HepG2 (cell line): Measurements from ENCODE around the gene HDAC5. TPM values are rescaled to one million over a fixed set of nuclear protein-coding genes. Genes with fewer than 3 reads are reported as not detected.
A peak's percentile ranks its signal among the peaks of the same experiment; 100 is the strongest.

ENCODE experiments used
- CBX1 ChIP-seq: IDR thresholded peaks from one replicate; pipeline ENCODE4 v1.6.1; 2016; ENCODE audit warnings: antibody characterized with exemption, low read depth
- NFE2 ChIP-seq: sonication (generic); formaldehyde crosslinking; IDR thresholded peaks from 2 replicates; pipeline ENCODE4 v1.4.0; 2020; ENCODE audit warnings: missing genetic modification reagents
- NR2F1 ChIP-seq, 2 experiments: fragments of 450-650 bp in 1 of 2; formaldehyde crosslinking in 1 of 2; IDR thresholded peaks; 2 replicates each; pipeline versions ENCODE4 v1.5.0 to v1.6.1; 2016 to 2020; ENCODE audit warnings: mild to moderate bottlenecking in 1 of 2, missing compliant biosample characterization in 1 of 2, missing genetic modification reagents in 1 of 2, moderate library complexity in 1 of 2
- PAX8 ChIP-seq: sonication (generic); formaldehyde crosslinking; IDR thresholded peaks from 2 replicates; pipeline ENCODE4 v1.8.0; 2022; ENCODE audit warnings: mild to moderate bottlenecking, missing genetic modification reagents, borderline replicate concordance
- RBM22 ChIP-seq: fragments of 200-400 bp; formaldehyde crosslinking; optimal IDR thresholded peaks from 2 replicates; pipeline ENCODE3; 2017; ENCODE audit warnings: mild to moderate bottlenecking, low read length, moderate library complexity
- REXO4 ChIP-seq: sonication (generic); formaldehyde crosslinking; IDR thresholded peaks from 2 replicates; pipeline ENCODE4 v1.8.0; 2022; ENCODE audit warnings: missing genetic modification reagents, mild to moderate bottlenecking, borderline replicate concordance
- SETDB1 ChIP-seq: sonication (generic); formaldehyde crosslinking; IDR thresholded peaks from 2 replicates; pipeline ENCODE4 v1.5.1; 2020; ENCODE audit warnings: missing genetic modification reagents, mild to moderate bottlenecking, borderline replicate concordance
- SP5 ChIP-seq: IDR thresholded peaks from 2 replicates; pipeline ENCODE4 v1.6.1; 2016; ENCODE audit warnings: low read depth, borderline replicate concordance
- SRSF4 ChIP-seq: fragments of 200-400 bp; formaldehyde crosslinking; IDR thresholded peaks from one replicate; pipeline ENCODE4 v1.6.1; 2018; ENCODE audit warnings: mild to moderate bottlenecking, low read depth, low read length, moderate library complexity; ENCODE audit not compliant: poor library complexity, severe bottlenecking
- ZFX ChIP-seq: sonication (generic); formaldehyde crosslinking; IDR thresholded peaks from 2 replicates; pipeline ENCODE4 v1.4.0; 2020; ENCODE audit warnings: mild to moderate bottlenecking, low read depth, missing genetic modification reagents, moderate library complexity
- ZNF296 ChIP-seq: sonication (generic); formaldehyde crosslinking; conservative IDR thresholded peaks from 2 replicates; pipeline ENCODE4 v1.5.0; 2020; ENCODE audit warnings: mild to moderate bottlenecking, missing genetic modification reagents
- ZNF709 ChIP-seq: sonication (generic); formaldehyde crosslinking; IDR thresholded peaks from 2 replicates; pipeline ENCODE4 v1.5.0; 2020; ENCODE audit warnings: mild to moderate bottlenecking, missing genetic modification reagents
- ZNF75D ChIP-seq: sonication (generic); formaldehyde crosslinking; IDR thresholded peaks from 2 replicates; pipeline ENCODE4 v1.8.1; 2023; ENCODE audit warnings: missing genetic modification reagents, mild to moderate bottlenecking, borderline replicate concordance
- ZNF776 ChIP-seq: sonication (generic); formaldehyde crosslinking; IDR thresholded peaks from 2 replicates; pipeline ENCODE4 v1.4.0; 2020; ENCODE audit warnings: mild to moderate bottlenecking, missing genetic modification reagents
- polyA plus RNA-seq, 8 experiments: library from polyadenylated mRNA; depleted of rRNA in 3 of 8; stranded (reverse) in 7 of 8; unstranded in 1 of 8; fragments of >200 nt; fragmentation: Illumina TruSeq in 4 of 8; extraction: Trizol in 4 of 8; gene quantifications; 2 replicates each; pipeline versions ENCODE4 v1.2.1 to v1.2.3, GENCODE V29; 2011 to 2016; ENCODE audit warnings: low read depth in 4 of 8, missing spikeins in 1 of 8, mixed read lengths in 1 of 8; ENCODE audit not compliant: insufficient read depth in 1 of 8
- total RNA-seq, 5 experiments: library from RNA; depleted of rRNA; stranded (reverse); fragments of >200 nt; fragmentation: Illumina TruSeq; extraction: Trizol; gene quantifications; 2 replicates each; pipeline ENCODE4 v1.2.3, GENCODE V29; 2016; ENCODE audit warnings: low read depth in 1 of 5
- TF ChIP-seq, protein P1 (sequence below): sonication (generic); formaldehyde crosslinking; IDR thresholded peaks from 2 replicates; pipeline ENCODE4 v1.5.0; 2020; ENCODE audit warnings: missing genetic modification reagents, mild to moderate bottlenecking, borderline replicate concordance
- TF ChIP-seq, protein P2 (sequence below): sonication (generic); formaldehyde crosslinking; IDR thresholded peaks from 2 replicates; pipeline ENCODE4 v1.4.0; 2020; ENCODE audit warnings: mild to moderate bottlenecking, missing genetic modification reagents
- TF ChIP-seq, protein P3 (sequence below): sonication (generic); formaldehyde crosslinking; IDR thresholded peaks from 2 replicates; pipeline ENCODE4 v1.8.1; 2022; ENCODE audit warnings: mild to moderate bottlenecking, missing genetic modification reagents
- TF ChIP-seq, protein P4 (sequence below): sonication (generic); formaldehyde crosslinking; IDR thresholded peaks from 2 replicates; pipeline ENCODE4 v1.4.0; 2020; ENCODE audit warnings: missing genetic modification reagents, borderline replicate concordance
- TF ChIP-seq, protein P5 (sequence below): sonication (generic); formaldehyde crosslinking; IDR thresholded peaks from 2 replicates; pipeline ENCODE4 v1.5.1; 2020; ENCODE audit warnings: missing genetic modification reagents, mild to moderate bottlenecking, borderline replicate concordance

The HDAC5 gene
- total and polyA plus RNA-seq, 2 of the 13 experiments (the other 11 are each of a cell fraction or from before 2014, with no cell fraction given) = 46.4 to 85.4 TPM

DNA sequence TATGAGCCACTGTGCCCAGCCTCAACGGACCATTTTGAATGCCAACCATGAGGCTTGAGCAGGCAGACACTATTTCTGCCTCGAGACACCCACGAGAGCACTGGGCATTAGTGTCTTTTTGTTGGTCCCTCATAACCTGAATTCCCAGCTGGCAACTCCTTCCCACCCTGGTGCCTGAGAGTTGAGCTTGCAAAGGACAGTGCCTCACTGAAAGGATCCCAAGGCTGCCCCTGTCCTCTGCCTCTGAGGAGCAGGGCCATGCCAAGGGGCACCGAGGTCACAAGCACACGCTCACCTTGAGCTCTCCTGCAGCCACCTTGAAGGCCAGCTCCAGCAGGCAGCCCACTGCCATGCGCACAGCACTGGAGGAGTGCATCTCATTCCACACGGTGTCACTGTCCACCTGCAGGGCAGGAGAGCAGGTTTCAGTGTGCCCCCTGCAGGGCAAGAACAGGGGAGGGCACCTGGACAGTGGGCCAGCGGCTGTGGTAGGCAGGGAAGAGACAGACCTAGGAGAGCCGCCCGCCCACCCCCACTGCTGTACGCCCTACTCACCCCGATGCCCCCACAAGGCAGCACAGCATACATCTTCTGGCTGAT, 40.1 kb downstream of the HDAC5 start (continued):
- TF ChIP-seq, protein P1, sequence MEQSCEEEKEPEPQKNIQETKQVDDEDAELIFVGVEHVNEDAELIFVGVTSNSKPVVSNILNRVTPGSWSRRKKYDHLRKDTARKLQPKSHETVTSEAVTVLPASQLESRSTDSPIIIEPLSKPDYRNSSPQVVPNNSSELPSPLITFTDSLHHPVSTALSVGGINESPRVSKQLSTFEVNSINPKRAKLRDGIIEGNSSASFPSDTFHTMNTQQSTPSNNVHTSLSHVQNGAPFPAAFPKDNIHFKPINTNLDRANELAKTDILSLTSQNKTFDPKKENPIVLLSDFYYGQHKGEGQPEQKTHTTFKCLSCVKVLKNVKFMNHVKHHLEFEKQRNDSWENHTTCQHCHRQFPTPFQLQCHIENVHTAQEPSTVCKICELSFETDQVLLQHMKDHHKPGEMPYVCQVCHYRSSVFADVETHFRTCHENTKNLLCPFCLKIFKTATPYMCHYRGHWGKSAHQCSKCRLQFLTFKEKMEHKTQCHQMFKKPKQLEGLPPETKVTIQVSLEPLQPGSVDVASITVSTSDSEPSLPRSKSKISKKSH (CRISPR knock-in tag) = no peak
- TF ChIP-seq, protein P2, sequence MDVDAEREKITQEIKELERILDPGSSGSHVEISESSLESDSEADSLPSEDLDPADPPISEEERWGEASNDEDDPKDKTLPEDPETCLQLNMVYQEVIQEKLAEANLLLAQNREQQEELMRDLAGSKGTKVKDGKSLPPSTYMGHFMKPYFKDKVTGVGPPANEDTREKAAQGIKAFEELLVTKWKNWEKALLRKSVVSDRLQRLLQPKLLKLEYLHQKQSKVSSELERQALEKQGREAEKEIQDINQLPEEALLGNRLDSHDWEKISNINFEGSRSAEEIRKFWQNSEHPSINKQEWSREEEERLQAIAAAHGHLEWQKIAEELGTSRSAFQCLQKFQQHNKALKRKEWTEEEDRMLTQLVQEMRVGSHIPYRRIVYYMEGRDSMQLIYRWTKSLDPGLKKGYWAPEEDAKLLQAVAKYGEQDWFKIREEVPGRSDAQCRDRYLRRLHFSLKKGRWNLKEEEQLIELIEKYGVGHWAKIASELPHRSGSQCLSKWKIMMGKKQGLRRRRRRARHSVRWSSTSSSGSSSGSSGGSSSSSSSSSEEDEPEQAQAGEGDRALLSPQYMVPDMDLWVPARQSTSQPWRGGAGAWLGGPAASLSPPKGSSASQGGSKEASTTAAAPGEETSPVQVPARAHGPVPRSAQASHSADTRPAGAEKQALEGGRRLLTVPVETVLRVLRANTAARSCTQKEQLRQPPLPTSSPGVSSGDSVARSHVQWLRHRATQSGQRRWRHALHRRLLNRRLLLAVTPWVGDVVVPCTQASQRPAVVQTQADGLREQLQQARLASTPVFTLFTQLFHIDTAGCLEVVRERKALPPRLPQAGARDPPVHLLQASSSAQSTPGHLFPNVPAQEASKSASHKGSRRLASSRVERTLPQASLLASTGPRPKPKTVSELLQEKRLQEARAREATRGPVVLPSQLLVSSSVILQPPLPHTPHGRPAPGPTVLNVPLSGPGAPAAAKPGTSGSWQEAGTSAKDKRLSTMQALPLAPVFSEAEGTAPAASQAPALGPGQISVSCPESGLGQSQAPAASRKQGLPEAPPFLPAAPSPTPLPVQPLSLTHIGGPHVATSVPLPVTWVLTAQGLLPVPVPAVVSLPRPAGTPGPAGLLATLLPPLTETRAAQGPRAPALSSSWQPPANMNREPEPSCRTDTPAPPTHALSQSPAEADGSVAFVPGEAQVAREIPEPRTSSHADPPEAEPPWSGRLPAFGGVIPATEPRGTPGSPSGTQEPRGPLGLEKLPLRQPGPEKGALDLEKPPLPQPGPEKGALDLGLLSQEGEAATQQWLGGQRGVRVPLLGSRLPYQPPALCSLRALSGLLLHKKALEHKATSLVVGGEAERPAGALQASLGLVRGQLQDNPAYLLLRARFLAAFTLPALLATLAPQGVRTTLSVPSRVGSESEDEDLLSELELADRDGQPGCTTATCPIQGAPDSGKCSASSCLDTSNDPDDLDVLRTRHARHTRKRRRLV = no peak
- peak; percentile 15; the same call in 1 of the 2 replicates for TF ChIP-seq SP5
- no peak for TF ChIP-seq SRSF4
- peak; percentile 52 for TF ChIP-seq CBX1
- TF ChIP-seq ZNF776 (CRISPR knock-in tag) = 0 out of 2 replicates have a peak, but pooled peaks have one; percentile 56
- TF ChIP-seq NFE2 (CRISPR knock-in tag) = no peak
- no peak for TF ChIP-seq PAX8 (CRISPR knock-in tag)
- TF ChIP-seq, protein P3, sequence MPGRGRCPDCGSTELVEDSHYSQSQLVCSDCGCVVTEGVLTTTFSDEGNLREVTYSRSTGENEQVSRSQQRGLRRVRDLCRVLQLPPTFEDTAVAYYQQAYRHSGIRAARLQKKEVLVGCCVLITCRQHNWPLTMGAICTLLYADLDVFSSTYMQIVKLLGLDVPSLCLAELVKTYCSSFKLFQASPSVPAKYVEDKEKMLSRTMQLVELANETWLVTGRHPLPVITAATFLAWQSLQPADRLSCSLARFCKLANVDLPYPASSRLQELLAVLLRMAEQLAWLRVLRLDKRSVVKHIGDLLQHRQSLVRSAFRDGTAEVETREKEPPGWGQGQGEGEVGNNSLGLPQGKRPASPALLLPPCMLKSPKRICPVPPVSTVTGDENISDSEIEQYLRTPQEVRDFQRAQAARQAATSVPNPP (CRISPR knock-in tag) = no peak
- TF ChIP-seq NR2F1 (CRISPR knock-in tag; IDR thresholded peaks at IDR 0.05) = no peak
- TF ChIP-seq REXO4 (CRISPR knock-in tag) = no peak
- no peak for TF ChIP-seq RBM22
- TF ChIP-seq ZFX (CRISPR knock-in tag) = peak; percentile 57; the same call in 1 of the 2 replicates
- TF ChIP-seq ZNF75D (CRISPR knock-in tag) = no peak
- TF ChIP-seq ZNF296 (CRISPR knock-in tag) = no peak
- TF ChIP-seq, protein P4, sequence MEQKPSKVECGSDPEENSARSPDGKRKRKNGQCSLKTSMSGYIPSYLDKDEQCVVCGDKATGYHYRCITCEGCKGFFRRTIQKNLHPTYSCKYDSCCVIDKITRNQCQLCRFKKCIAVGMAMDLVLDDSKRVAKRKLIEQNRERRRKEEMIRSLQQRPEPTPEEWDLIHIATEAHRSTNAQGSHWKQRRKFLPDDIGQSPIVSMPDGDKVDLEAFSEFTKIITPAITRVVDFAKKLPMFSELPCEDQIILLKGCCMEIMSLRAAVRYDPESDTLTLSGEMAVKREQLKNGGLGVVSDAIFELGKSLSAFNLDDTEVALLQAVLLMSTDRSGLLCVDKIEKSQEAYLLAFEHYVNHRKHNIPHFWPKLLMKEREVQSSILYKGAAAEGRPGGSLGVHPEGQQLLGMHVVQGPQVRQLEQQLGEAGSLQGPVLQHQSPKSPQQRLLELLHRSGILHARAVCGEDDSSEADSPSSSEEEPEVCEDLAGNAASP (CRISPR knock-in tag) = peak; percentile 55; the same call in 1 of the 2 replicates
- no peak for TF ChIP-seq ZNF709 (CRISPR knock-in tag)
- TF ChIP-seq, protein P5, sequence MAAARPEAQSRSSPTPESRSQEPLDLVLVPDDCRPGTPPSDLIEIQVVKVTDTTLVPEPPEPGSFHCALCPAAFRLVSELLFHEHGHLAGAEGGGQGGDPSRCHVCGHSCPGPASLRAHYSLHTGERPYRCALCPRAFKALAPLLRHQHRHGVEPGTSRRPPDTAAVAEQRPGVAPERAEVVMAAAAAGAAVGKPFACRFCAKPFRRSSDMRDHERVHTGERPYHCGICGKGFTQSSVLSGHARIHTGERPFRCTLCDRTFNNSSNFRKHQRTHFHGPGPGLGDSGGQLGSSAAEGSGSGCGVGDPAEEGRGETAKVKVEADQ (CRISPR knock-in tag) = 0 out of 2 replicates have a peak, but pooled peaks have one; percentile 56
- TF ChIP-seq SETDB1 (CRISPR knock-in tag) = no peak
